ENCODE results near the gene RNF133. TPM values are rescaled to one million over a fixed set of nuclear protein-coding genes. Genes with fewer than 3 reads are reported as not detected.

Gene RNF133
- total and polyA plus RNA-seq, 4 donors, result 0.05 to 9.1 (median 1.2) TPM

DNA sequence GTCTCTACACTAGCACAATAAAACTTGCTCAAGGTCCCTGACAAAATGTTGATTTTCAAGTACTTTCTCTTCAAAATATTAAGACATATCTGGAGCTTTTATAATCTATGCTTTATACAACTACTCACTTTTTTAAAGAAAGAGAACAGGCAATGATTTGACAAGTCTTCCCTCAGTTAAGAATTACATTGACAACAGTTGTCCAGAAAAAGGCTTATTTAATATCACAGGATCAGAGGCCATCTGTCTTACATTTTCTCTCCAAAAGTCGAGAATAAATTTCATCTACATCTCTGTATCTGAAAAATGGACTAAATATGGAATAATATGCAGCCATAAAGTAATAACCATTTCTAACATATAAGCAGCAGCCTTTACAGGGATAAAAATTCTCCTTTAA lies 12.0 kb upstream of the RNF133 start:
- no peaks in the 10 kb centered on the region for H3K9me3 ChIP-seq (ENCODE audit: control insufficient read depth in 4 of 4, insufficient read depth in 3 of 4, low read length in 3 of 4)
- no peaks in the 10 kb centered on the region for H3K4me1 ChIP-seq (ENCODE audit: control insufficient read depth in 5 of 5, insufficient read depth in 5 of 5, low read length in 5 of 5)
- no peaks in the 10 kb centered on the region for H3K27me3 ChIP-seq (ENCODE audit: control insufficient read depth in 3 of 3, insufficient read depth in 3 of 3, low read length in 2 of 3)
- DNase-seq, result no peak
- TF ChIP-seq, protein P1, sequence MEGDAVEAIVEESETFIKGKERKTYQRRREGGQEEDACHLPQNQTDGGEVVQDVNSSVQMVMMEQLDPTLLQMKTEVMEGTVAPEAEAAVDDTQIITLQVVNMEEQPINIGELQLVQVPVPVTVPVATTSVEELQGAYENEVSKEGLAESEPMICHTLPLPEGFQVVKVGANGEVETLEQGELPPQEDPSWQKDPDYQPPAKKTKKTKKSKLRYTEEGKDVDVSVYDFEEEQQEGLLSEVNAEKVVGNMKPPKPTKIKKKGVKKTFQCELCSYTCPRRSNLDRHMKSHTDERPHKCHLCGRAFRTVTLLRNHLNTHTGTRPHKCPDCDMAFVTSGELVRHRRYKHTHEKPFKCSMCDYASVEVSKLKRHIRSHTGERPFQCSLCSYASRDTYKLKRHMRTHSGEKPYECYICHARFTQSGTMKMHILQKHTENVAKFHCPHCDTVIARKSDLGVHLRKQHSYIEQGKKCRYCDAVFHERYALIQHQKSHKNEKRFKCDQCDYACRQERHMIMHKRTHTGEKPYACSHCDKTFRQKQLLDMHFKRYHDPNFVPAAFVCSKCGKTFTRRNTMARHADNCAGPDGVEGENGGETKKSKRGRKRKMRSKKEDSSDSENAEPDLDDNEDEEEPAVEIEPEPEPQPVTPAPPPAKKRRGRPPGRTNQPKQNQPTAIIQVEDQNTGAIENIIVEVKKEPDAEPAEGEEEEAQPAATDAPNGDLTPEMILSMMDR (IDR thresholded peaks at IDR 0.05; ENCODE audit: control extremely low read depth, extremely low read depth), result no peak
- H3K4me3 ChIP-seq, result no peak overlapping the region
- H3K36me3 ChIP-seq (ENCODE audit: control insufficient read depth in 4 of 4, insufficient read depth in 4 of 4, low read length in 4 of 4), result no peaks in the 10 kb centered on the region
- 74 to 76% methylated on average over 1 of the region's 1 CpG for WGBS, 2 donors
- ATAC-seq (ENCODE audit: insufficient read depth, low FRiP score), result no peak
- H3K27ac ChIP-seq (ENCODE audit: low read depth in 1 of 2, low read length in 1 of 2), result no peak overlapping the region
- no peak overlapping the region for H3K9ac ChIP-seq (ENCODE audit: insufficient read depth in 1 of 2, low read length in 2 of 2)

DNA sequence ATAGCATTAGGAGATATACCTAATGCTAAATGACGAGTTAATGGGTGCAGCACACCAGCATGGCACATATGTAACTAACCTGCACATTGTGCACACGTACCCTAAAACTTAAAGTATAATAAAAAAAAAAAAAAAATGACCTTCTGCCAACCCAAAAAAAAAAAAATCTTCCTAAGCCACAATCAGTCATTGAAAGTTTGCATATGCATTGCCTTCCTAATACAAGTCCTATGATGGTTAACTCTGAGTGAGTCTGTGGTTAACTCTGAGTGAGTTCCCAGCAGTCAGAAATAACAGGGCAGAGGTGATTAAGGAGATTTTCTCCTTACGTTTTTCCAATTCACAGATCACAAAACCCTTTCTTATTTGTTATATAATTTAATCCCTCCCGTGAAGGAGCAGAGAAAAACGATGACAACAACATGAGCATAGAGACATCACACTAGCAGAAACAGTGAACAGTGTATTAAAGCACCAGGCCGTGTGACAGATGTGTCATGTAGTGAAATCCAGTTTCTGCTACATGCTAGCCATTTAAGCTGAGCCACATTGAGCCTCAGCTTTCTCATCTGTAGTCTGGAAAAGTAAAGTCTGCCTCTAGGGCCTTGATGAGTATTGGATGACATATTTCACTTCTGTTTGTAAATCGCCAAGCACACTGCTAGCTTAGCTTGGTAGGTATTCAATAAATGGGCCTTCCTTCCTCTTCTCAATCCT lies 11.2 kb upstream of the RNF133 start:
- H3K9ac ChIP-seq (ENCODE audit: insufficient read depth in 1 of 2, low read length in 2 of 2), result no peak overlapping the region
- ATAC-seq (ENCODE audit: insufficient read depth, low FRiP score), result no peak

DNA sequence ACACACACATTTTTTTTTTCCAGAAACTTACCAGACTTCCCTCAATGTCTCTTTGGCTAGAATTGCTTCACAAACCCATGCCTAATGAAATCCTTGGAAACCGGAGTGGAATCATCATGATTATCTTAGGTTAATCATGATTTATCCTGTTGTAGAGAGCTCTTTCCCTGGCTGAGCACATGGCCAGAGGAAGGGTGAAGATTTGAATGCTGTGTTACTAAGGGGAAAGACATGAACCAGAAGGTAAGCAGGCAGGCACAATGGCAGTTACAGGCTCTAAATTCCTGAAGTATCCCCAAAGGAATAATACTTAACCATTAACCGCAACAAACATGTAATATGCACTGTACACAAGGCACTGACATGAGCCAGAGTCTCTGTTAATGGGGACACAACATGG lies 7.9 kb upstream of the RNF133 start:
- Histone ChIP-seq H3K9me3 (ENCODE audit: control insufficient read depth in 4 of 4, insufficient read depth in 3 of 4, low read length in 3 of 4) (no peaks in the 10 kb centered on the region), H3K4me1 (ENCODE audit: control insufficient read depth in 5 of 5, insufficient read depth in 5 of 5, low read length in 5 of 5) (no peaks in the 10 kb centered on the region), H3K9ac (ENCODE audit: insufficient read depth in 1 of 2, low read length in 2 of 2) (no peak overlapping the region), H3K4me3 (no peak overlapping the region), H3K27me3 (ENCODE audit: control insufficient read depth in 3 of 3, insufficient read depth in 3 of 3, low read length in 2 of 3) (no peaks in the 10 kb centered on the region), H3K36me3 (ENCODE audit: control insufficient read depth in 4 of 4, insufficient read depth in 4 of 4, low read length in 4 of 4) (peaks cover 0 to 4% (median 0%) of the 10 kb centered on the region in 4 donors), H3K27ac (ENCODE audit: low read depth in 1 of 2, low read length in 1 of 2) (no peak overlapping the region)
- DNase-seq, result no peak
- no peak for ATAC-seq (ENCODE audit: insufficient read depth, low FRiP score)
- WGBS, 2 donors, result 88 to 95% methylated on average over 2 of the region's 2 CpGs
- TF ChIP-seq, protein P1 (IDR thresholded peaks at IDR 0.05; ENCODE audit: control extremely low read depth, extremely low read depth), result no peak

More for the DNA sequence above, 11.2 kb upstream of the RNF133 start:
- TF ChIP-seq, protein P1 (IDR thresholded peaks at IDR 0.05; ENCODE audit: control extremely low read depth, extremely low read depth), result no peak
- Histone ChIP-seq H3K4me1 (ENCODE audit: control insufficient read depth in 5 of 5, insufficient read depth in 5 of 5, low read length in 5 of 5) (no peaks in the 10 kb centered on the region), H3K27ac (ENCODE audit: low read depth in 1 of 2, low read length in 1 of 2) (no peak overlapping the region), H3K27me3 (ENCODE audit: control insufficient read depth in 3 of 3, insufficient read depth in 3 of 3, low read length in 2 of 3) (no peaks in the 10 kb centered on the region), H3K9me3 (ENCODE audit: control insufficient read depth in 4 of 4, insufficient read depth in 3 of 4, low read length in 3 of 4) (no peaks in the 10 kb centered on the region), H3K4me3 (no peak overlapping the region), H3K36me3 (ENCODE audit: control insufficient read depth in 4 of 4, insufficient read depth in 4 of 4, low read length in 4 of 4) (no peaks in the 10 kb centered on the region)
- DNase-seq, result no peak
- 86 to 91% methylated on average over 7 of the region's 7 CpGs for WGBS, 2 donors

Data from lung (tissue), 12 donors.